ENCODE measurements around the gene LGALS3.

- TF ChIP-seq, protein P1, sequence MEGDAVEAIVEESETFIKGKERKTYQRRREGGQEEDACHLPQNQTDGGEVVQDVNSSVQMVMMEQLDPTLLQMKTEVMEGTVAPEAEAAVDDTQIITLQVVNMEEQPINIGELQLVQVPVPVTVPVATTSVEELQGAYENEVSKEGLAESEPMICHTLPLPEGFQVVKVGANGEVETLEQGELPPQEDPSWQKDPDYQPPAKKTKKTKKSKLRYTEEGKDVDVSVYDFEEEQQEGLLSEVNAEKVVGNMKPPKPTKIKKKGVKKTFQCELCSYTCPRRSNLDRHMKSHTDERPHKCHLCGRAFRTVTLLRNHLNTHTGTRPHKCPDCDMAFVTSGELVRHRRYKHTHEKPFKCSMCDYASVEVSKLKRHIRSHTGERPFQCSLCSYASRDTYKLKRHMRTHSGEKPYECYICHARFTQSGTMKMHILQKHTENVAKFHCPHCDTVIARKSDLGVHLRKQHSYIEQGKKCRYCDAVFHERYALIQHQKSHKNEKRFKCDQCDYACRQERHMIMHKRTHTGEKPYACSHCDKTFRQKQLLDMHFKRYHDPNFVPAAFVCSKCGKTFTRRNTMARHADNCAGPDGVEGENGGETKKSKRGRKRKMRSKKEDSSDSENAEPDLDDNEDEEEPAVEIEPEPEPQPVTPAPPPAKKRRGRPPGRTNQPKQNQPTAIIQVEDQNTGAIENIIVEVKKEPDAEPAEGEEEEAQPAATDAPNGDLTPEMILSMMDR (IDR thresholded peaks at IDR 0.05), result no peak
- TF ChIP-seq EP300 (IDR thresholded peaks at IDR 0.05; ENCODE audit: low read depth), result no peak
Observed at GRCh38 chr14:55117803-55118441, 11.1 kb upstream of the LGALS3 start.

Data from transverse colon (tissue), 3 donors.